Measurements from ENCODE around the gene FOLR1. TPM values are rescaled to one million over a fixed set of nuclear protein-coding genes. Genes with fewer than 3 reads are reported as not detected.

FOLR1 gene
- total and polyA plus RNA-seq, 10 of the 15 experiments (the other 5 are each of a cell fraction or from before 2014, with no cell fraction given), result not detected

GRCh38 chr11:72225411-72225951 is 33.5 kb downstream of the FOLR1 start (continued):
- TF ChIP-seq POLR2AphosphoS5 (IDR thresholded peaks at IDR 0.05; ENCODE audit: low read length) (peak; percentile 35; the same call in 1 of the 2 replicates), RAD51 (IDR thresholded peaks at IDR 0.05) (no peak), SREBF1 (IDR thresholded peaks at IDR 0.05; ENCODE audit: low read length) (no peak), HDAC2 (IDR thresholded peaks at IDR 0.05) (no peak)

DNA sequence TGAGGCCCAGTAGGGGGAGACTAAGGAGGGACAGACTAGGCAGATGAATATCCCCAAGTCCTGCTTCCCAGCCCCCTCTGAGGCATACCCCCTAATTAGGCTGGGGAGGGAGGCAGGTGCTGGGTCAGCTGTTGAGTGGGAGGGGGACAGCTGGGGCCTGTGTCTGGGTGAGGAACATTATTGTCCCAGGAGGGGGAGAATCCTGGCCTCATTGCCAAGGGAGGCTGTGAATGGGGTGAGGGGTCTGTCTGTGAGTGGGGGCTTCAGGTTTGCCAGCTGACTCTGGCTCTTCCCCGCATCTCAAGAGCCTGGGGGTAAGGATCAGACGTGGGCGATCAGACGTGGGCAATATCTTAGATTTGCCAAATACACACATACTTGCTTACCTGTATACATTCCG is 34.8 kb downstream of the FOLR1 start:
- Histone ChIP-seq H2AFZ (ENCODE audit: control insufficient read depth, low read depth, low read length) (no peak overlapping the region), H3K9ac (ENCODE audit: control insufficient read depth, insufficient read depth, low read length) (no peak overlapping the region), H3K27ac (ENCODE audit: control insufficient read depth, insufficient read depth) (no peak overlapping the region), H3K36me3 (ENCODE audit: control insufficient read depth in 2 of 2, insufficient read depth in 2 of 2, low read length in 1 of 2) (peaks cover 13 to 25% of the 10 kb centered on the region in 2 experiments; a peak in 3 of 4 replicates), H3K4me2 (ENCODE audit: control insufficient read depth, insufficient read depth) (peak overlapping the region; percentile 30; the same call in 1 of the 2 replicates), H3K79me2 (ENCODE audit: control insufficient read depth, insufficient read depth, low read length) (peaks cover 26% of the 10 kb centered on the region), H4K20me1 (ENCODE audit: control insufficient read depth, insufficient read depth) (no peaks in the 10 kb centered on the region; the same call in 1 of the 2 replicates), H3K27me3 (replicated peaks in 1 of 2; ENCODE audit: control insufficient read depth in 2 of 2, insufficient read depth in 2 of 2, low read length in 1 of 2) (no peaks in the 10 kb centered on the region), H3K9me3 (replicated peaks; ENCODE audit: control insufficient read depth, insufficient read depth, low read length) (no peaks in the 10 kb centered on the region), H3K4me3 (no peak overlapping the region), H3K4me1 (ENCODE audit: control insufficient read depth, insufficient read depth, low read length) (peaks cover 15% of the 10 kb centered on the region)
- POLR2A ChIA-PET, result interaction anchor here (0.7 kb wide), 2 partner anchors 13 to 233 kb away, joined by 3 read pairs; no protein-coding TSS in a partner anchor
- CTCF ChIA-PET, result interaction anchor here (1.0 to 2.3 kb wide), 7 partner anchors 12 to 204 kb away, joined by 3 to 14 read pairs (median 4); no protein-coding TSS in a partner anchor
- ATAC-seq (no peak), FAIRE-seq (no peak), DNase-seq (ENCODE audit: low read depth, low spot score) (no peak)
- intact Hi-C loops (cut with micrococcal nuclease; ENCODE audit: unreplicated experiment), result no loop called here
- SMC1A ChIA-PET (ENCODE audit: uncharacterized antibody, unreplicated experiment), result interaction anchor here (0.8 to 1.2 kb wide), 2 partner anchors 185 to 252 kb away, joined by 3 read pairs; no protein-coding TSS in a partner anchor
- in situ Hi-C loops (cut with MboI), result no loop called here
- 100% methylated on average over 5 of the region's 5 CpGs for WGBS (ENCODE audit: insufficient coverage, insufficient replicate concordance, low lambda C conversion rate, missing lambda C conversion rate)
- BruUV-seq (replicated peaks), result no TSS peak
- RAD21 ChIA-PET (ENCODE audit: unreplicated experiment), result no interaction called here
- TF ChIP-seq HDGF (IDR thresholded peaks at IDR 0.05) (no peak), NFYA (IDR thresholded peaks at IDR 0.05; ENCODE audit: borderline replicate concordance, low read depth, low read length) (no peak), MTA2 (IDR thresholded peaks at IDR 0.05; ENCODE audit: low read depth) (no peak), IKZF1 (conservative IDR thresholded peaks at IDR 0.05) (no peak), KAT2A (conservative IDR thresholded peaks at IDR 0.05; ENCODE audit: control insufficient read depth, low read depth, low read length) (no peak), SPI1 (IDR thresholded peaks at IDR 0.05; ENCODE audit: borderline replicate concordance, insufficient read depth, low read depth, low read length) (no peak)
